Lung (tissue), 12 donors: ENCODE results near the gene RGS2. TPM values are rescaled to one million over a fixed set of nuclear protein-coding genes. Genes with fewer than 3 reads are reported as not detected.

Source experiments
- ATAC-seq: fragments of 200-7000 bp; cut with Tn5 transposase; one replicate; pipeline ENCODE4 v1.9.1; 2020; ENCODE audit warnings: moderate number of reproducible peaks; ENCODE audit not compliant: insufficient read depth, low FRiP score
- DNase-seq, 3 donors: peaks; one replicate each; pipeline ENCODE4 v3.0.0-alpha.2; 2013 to 2017
- H3K27ac ChIP-seq, 2 donors: one replicate each; pipeline ENCODE4 v1.5.1; 2013; ENCODE audit warnings: mild to moderate bottlenecking in 2 of 2, moderate library complexity in 2 of 2, control low read depth in 1 of 2, inconsistent platforms in 1 of 2, low read depth in 1 of 2, low read length in 1 of 2
- H3K27me3 ChIP-seq, 3 donors: one replicate each; pipeline ENCODE4 v1.5.1; 2013; ENCODE audit warnings: low read length in 2 of 3; ENCODE audit not compliant: control insufficient read depth in 3 of 3, insufficient read depth in 3 of 3
- H3K36me3 ChIP-seq, 4 donors: one replicate each; pipeline ENCODE4 v1.5.1; 2013; ENCODE audit warnings: low read length in 4 of 4, mild to moderate bottlenecking in 1 of 4, moderate library complexity in 1 of 4; ENCODE audit not compliant: control insufficient read depth in 4 of 4, insufficient read depth in 4 of 4
- H3K4me1 ChIP-seq, 5 donors: one replicate each; pipeline ENCODE4 v1.5.1; 2013; ENCODE audit warnings: low read length in 5 of 5, mild to moderate bottlenecking in 2 of 5, moderate library complexity in 1 of 5; ENCODE audit not compliant: control insufficient read depth in 5 of 5, insufficient read depth in 5 of 5
- H3K4me3 ChIP-seq: one replicate; pipeline ENCODE4 v1.5.1; 2013; ENCODE audit warnings: mild to moderate bottlenecking, control low read depth, moderate library complexity
- H3K9ac ChIP-seq, 2 donors: one replicate each; pipeline ENCODE4 v1.5.1; 2013; ENCODE audit warnings: low read length in 2 of 2, control low read depth in 1 of 2; ENCODE audit not compliant: insufficient read depth in 1 of 2
- H3K9me3 ChIP-seq, 4 donors: one replicate each; pipeline ENCODE4 v1.5.1; 2013; ENCODE audit warnings: low read length in 3 of 4, mild to moderate bottlenecking in 1 of 4, moderate library complexity in 1 of 4; ENCODE audit not compliant: control insufficient read depth in 4 of 4, insufficient read depth in 3 of 4
- WGBS, 2 donors: extraction: QIAGEN DNeasy Blood & Tissue Kit; methylation state at CpG; one replicate each; pipeline ENCODE4 v1.1.7; 2013; 5-methylcytosine and 5-hydroxymethylcytosine counted together
- polyA plus RNA-seq, 2 donors: library from polyadenylated mRNA; stranded (reverse); fragments of 200-250 nt; gene quantifications; one replicate each; pipeline ENCODE4 v1.2.1, GENCODE V29; 2013
- total RNA-seq, 2 donors: library from RNA; depleted of rRNA in 1 of 2; stranded (reverse); fragments of >200 nt in 1 of 2; gene quantifications; one replicate each; pipeline ENCODE4 v1.2.1, GENCODE V29; 2014 to 2021
- TF ChIP-seq, protein P1 (sequence below): IDR thresholded peaks from 2 replicates; pipeline ENCODE4 v1.5.1; 2012; ENCODE audit warnings: mild to moderate bottlenecking; ENCODE audit errors: control extremely low read depth, extremely low read depth
- donor health status: control.
- donor health status: control.
- donor health status: Bipolar disorder and iron deficiency.
- donor health status: healthy.
- donor health status: DM: yes; HTN: yes; CAD: no.

Gene RGS2
- total and polyA plus RNA-seq, 4 donors: 36.4 to 111 (median 62.1) TPM

DNA sequence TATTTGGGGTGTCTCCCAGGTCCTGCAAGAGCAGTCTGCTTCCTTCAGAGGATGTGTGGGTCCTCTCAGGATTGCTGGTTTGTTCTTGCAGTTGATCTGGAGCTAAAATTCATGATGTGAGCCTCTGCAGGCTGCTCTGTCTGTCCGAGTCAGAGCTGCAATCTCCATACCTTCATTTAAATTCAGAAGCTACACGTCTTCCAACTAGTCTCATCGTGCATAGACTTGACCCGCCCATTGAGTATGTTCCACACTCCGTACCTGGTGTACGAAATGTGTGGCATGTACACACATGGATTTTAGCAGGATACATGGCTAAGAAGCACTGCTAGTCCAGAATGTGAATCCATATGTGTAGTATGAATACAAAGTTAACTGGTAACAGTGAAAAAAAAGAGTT, 25.0 kb upstream of the RGS2 start:
- Histone ChIP-seq H3K27ac (no peak overlapping the region), H3K9ac (no peak overlapping the region), H3K4me3 (no peak overlapping the region), H3K36me3 (no peaks in the 10 kb centered on the region), H3K9me3 (no peaks in the 10 kb centered on the region), H3K4me1 (no peaks in the 10 kb centered on the region), H3K27me3 (no peaks in the 10 kb centered on the region)
- WGBS, 2 donors: 97 to 98% methylated on average over 6 of the region's 6 CpGs
- ATAC-seq (no peak), DNase-seq (no peak)
- TF ChIP-seq, protein P1, sequence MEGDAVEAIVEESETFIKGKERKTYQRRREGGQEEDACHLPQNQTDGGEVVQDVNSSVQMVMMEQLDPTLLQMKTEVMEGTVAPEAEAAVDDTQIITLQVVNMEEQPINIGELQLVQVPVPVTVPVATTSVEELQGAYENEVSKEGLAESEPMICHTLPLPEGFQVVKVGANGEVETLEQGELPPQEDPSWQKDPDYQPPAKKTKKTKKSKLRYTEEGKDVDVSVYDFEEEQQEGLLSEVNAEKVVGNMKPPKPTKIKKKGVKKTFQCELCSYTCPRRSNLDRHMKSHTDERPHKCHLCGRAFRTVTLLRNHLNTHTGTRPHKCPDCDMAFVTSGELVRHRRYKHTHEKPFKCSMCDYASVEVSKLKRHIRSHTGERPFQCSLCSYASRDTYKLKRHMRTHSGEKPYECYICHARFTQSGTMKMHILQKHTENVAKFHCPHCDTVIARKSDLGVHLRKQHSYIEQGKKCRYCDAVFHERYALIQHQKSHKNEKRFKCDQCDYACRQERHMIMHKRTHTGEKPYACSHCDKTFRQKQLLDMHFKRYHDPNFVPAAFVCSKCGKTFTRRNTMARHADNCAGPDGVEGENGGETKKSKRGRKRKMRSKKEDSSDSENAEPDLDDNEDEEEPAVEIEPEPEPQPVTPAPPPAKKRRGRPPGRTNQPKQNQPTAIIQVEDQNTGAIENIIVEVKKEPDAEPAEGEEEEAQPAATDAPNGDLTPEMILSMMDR: no peak

DNA sequence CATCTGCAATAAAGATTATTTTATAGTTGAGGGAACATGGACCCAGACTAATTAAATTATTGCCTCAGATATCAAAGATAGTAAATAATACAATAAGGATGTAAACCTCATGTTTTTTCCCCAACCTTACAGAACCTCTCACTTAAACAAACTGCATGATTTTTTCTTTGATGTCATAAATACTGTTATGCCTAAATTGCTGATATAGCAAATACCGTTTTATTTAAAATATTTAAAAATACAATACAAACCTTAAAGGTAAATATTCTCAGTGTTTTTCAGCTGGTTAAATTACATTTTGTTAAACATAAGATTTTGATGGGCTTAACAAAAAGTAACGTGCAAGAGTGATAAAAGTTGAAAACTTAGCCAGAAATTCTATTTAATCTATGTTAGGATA, 24.4 kb upstream of the RGS2 start:
- H3K4me1 ChIP-seq: no peaks in the 10 kb centered on the region
- no peaks in the 10 kb centered on the region for H3K9me3 ChIP-seq
- H3K27ac ChIP-seq: no peak overlapping the region
- no peak for ATAC-seq
- no peak overlapping the region for H3K9ac ChIP-seq
- DNase-seq: no peak
- no peaks in the 10 kb centered on the region for H3K36me3 ChIP-seq
- TF ChIP-seq, protein P1: no peak
- no peak overlapping the region for H3K4me3 ChIP-seq
- 62 to 88% methylated on average over 2 of the region's 2 CpGs for WGBS, 2 donors
- no peaks in the 10 kb centered on the region for H3K27me3 ChIP-seq

DNA sequence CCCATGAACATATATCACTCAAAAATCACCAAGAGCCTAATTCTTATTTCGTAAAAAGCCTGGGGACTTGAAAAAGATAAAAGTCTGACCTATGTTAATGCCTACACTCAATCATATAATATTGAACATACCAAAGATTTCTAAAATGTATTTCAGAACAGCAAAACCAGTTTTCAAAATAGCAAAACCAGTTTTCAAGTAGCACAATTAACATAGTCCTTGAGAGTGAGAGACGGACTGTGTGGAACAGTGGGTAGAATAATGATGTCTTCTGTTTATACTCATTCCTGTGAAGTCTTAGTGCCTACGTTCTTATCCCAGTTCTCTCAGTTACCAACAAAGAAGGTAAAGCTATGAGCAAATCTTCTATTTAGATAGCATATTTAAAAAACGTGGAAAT, 22.3 kb upstream of the RGS2 start:
- peak; percentile 62 for ATAC-seq
- peak in 2 of 3 donors; percentile 53 to 75 for DNase-seq
- TF ChIP-seq, protein P1: no peak
- Histone ChIP-seq H3K9ac (no peak overlapping the region), H3K27ac (no peak overlapping the region), H3K4me1 (no peaks in the 10 kb centered on the region), H3K27me3 (no peaks in the 10 kb centered on the region), H3K9me3 (no peaks in the 10 kb centered on the region), H3K36me3 (no peaks in the 10 kb centered on the region), H3K4me3 (no peak overlapping the region)
- 61 to 80% methylated on average over 4 of the region's 4 CpGs for WGBS, 2 donors

DNA sequence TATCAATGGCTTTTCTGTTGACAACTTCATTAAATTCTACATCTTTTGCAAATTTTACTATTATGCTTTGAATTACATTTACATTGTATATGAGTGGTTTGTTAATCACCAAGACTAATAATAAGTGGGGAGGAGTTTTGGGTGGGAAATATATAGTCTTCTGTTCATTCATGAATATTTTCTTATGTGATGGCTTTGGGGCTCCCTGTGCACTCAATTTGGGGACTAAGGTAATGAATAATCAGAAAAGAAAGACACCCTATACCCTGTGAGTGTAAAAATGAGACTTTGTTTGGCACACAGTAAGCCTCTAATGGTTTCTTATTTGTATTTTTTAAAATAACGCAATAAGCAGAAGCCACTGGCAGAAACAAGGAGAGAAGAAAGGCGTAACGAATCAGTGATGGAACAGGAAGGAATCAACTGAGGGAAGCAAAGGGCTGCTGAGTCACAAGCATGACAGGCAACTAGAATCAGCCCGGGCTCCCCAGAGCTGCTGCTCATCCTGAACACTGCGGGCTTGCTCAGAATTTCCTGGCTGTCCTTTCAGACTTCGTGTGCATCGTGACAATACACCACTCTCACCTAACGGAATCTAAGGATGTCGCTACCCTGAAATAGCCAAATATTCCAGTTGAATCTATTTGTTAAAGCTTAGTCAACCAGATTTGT, 20.8 kb upstream of the RGS2 start:
- Histone ChIP-seq H3K4me3 (no peak overlapping the region), H3K36me3 (no peaks in the 10 kb centered on the region), H3K27me3 (no peaks in the 10 kb centered on the region), H3K4me1 (peaks cover 0 to 5% (median 0%) of the 10 kb centered on the region in 5 donors), H3K27ac (no peak overlapping the region), H3K9me3 (no peaks in the 10 kb centered on the region), H3K9ac (no peak overlapping the region)
- TF ChIP-seq, protein P1: no peak
- peak in 1 of 3 donors; percentile 35 for DNase-seq
- ATAC-seq: peak; percentile 41
- 31 to 55% methylated on average over 9 of the region's 9 CpGs for WGBS, 2 donors
